GM19239 (cell line): ENCODE measurements around the gene THRSP.
"Not testable (repeated sequence)": the region's sequence is repeated elsewhere in the genome, so short reads cannot be mapped to it uniquely, and the experiment has no call there.

Source experiments
- DNase-seq: peaks from one replicate; pipeline ENCODE4 v3.0.0; 2011; ENCODE audit warnings: low spot score; ENCODE audit not compliant: insufficient read length
- FAIRE-seq: peaks from 2 replicates; lab custom pipeline; 2011; peaks lifted over from hg19 to GRCh38; lab: Jason Lieb, UNC

The THRSP gene

DNA sequence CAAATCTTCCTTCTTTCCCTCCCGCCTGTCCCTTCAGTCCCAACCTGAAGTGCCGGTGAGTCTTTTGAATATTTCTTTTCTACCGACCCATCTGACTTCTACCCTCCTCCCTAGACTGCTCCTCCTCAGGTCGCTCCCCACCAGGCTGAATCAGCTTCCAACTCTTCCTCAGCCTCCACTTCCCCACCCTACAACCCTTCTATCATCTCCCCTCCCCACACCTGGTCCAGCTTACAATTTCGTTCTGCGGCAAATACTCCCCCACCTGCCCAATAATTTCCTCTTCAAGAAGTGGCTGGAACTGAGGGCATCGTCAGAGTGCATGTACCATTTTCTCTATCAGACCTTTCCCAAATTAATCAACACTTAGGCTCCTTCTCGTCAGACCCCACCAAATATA lies 18.5 kb downstream of the THRSP start:
- no peak for FAIRE-seq
- no peak for DNase-seq

DNA sequence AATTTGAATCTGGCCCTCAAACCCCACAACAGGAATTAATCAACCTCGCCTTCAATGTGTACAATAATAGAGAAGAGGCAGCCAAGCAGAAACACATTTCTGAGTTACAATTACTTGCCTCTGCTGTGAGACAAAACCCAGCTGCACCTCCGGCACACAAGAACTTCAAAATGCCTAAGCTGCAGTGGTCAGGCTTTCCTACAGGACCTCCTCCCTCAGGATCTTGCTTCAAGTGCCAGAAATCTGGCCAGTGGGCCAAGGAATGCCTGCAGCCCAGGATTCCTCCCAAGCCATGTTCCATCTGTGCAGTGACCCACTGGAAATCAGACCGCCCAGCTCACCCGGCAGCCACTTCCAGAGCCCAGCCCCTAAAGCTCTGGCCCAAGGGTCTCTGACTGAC lies 19.4 kb downstream of the THRSP start:
- FAIRE-seq (no peak), DNase-seq (no peak)

DNA sequence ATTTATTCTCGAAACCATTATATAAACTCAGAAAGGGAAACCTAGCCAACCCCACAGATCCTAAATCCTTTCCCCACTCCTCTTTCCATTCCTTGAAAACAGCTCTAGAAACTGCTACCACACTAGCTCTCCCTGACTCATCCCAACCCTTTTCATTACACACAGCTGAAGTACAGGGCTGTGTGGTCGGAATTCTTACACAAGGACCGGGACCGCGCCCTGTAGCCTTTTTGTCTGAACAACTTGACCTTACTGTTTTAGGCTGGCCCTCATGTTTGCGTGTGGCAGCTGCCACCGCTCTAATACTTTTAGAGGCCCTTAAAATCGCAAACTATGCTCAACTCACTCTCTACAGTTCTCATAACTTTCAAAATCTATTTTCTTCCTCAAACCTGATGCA lies 20.8 kb downstream of the THRSP start:
- FAIRE-seq, DNase-seq: not testable (repeated sequence)

DNA sequence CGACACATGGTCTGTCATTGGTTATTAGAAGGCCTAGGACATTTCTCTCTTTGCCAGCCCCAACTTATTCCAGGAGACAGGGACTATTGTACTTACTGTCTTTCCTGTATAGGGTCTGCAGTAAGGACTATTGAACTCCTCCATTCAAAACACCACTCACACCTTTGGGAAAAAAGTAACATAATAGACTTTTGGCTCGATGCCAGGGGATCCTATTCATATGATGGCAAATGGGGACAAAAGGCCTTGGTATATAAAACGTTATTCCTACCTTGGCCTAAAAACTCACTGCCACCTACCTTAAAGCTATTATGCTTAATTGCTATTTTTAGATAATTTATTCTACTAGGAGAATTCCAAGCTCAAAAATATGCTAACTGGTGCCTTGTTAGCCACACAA lies 22.3 kb downstream of the THRSP start:
- no peak for DNase-seq
- FAIRE-seq = no peak

DNA sequence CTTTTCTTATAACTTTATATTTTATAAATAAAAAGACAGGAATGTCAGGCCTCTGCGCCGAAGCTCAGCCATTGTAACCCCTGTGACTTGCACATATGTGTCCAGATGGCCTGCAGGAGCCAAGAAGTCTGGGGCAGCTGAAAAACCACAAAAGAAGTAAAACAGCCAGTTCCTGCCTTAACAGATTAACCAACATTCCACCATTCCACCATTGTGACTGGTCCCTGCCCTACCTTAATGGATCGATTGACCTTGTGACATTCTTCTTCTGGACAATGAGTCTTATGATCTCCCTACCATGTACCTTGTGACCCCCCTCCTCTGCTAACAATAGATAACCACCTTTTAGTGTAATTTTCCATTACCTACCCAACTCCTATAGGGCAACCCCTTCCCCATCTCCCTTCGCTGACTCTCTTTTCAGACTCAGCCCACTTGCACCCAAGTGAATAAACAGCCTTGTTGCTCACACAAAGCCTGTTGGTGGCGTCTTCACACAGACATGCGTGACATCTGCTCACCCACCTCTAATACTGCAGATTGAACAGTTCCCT lies 22.9 kb downstream of the THRSP start:
- FAIRE-seq, DNase-seq: not testable (repeated sequence)

DNA sequence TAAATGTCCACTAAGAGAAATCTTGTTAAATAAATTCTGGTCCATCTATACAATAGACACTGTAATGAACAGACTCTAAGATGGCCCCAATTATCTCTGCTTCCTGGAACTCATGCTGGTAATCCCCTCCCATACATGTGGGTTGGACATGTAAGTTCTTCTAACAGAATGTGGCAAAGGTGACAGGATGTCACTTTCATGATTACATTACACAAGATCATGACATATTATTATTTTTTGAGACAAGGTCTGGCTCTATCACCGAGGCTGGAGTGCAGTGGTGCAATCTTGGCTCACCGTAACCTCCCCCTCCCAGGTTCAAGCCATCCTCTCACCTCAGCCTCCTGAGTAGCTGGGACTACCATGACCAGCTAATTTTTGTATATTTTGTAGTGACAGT lies 30.6 kb downstream of the THRSP start:
- FAIRE-seq = no peak

DNA sequence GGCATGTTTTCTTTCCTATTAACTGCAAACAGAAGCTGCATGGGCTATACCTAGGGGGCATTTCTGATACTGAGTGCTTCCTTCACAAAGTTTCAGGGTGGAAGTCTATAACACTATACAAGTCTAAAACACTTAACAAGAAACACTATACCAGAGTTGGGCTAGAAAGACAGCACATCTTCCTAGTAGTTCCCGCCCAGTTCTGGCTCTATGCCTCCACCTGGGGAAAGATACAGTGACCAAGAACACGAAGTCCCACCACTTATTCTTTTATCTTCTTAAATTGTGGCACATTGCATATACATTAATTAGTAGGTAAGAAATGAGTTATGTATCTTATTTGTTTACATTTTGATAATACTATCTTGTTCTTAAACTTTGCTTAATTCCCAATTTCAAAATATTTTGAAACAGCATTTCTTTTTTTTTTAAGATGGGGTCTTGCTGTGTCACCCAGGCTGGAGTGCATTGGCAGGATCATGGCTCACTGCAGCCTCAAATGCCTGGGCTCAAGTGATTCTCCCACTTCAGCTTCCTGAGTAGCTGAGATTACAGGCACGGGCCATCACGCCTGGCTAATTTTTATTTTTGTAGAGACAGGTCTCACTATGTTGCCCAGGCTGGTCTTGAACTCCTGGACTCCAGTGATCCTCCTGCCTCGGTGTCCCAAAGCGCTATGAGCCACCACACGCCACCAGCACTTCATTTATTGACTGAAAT lies 34.2 kb downstream of the THRSP start:
- FAIRE-seq (no peak), DNase-seq (no peak)

More for the DNA sequence above, 30.6 kb downstream of the THRSP start:
- no peak for DNase-seq

DNA sequence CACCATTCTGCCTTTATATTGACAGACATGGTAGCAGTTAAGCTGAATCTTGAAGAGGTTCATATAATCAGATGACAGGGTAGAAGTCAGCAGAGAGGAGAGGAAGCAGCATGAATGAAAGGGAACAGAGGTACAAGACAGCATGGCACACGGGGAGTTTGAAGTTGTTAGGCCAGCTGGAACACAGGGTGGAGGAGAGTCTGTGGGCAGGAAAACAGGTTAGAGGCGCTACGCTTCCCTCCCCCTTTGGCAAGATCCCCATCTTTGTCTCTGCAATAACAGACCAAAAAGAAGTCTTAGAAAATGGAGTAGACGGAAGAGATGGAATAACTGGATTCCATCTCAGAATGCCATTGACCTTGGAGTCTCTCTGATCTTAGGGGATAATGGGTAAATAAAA lies 36.0 kb downstream of the THRSP start:
- DNase-seq = no peak

DNA sequence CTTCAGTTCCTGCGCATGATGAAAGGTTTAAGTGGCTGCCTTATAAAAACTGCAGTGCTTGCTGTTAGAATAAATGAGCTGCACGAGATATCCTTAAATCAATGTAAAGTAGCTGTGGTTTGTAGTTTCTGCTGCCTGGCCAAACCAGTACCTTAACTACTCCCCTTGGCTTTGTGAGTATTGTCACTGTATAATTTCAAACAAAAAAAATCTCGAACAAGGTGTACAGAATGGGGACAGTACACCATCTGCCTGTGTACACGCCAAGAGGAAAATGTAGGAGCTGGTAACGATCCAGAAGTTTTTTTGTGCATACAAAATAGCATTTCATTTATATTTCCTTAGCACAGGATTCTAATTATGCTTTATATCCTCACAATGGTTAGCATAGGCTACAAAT lies 36.6 kb downstream of the THRSP start:
- DNase-seq = no peak
- FAIRE-seq = no peak

More for the DNA sequence above, 36.0 kb downstream of the THRSP start:
- no peak for FAIRE-seq

DNA sequence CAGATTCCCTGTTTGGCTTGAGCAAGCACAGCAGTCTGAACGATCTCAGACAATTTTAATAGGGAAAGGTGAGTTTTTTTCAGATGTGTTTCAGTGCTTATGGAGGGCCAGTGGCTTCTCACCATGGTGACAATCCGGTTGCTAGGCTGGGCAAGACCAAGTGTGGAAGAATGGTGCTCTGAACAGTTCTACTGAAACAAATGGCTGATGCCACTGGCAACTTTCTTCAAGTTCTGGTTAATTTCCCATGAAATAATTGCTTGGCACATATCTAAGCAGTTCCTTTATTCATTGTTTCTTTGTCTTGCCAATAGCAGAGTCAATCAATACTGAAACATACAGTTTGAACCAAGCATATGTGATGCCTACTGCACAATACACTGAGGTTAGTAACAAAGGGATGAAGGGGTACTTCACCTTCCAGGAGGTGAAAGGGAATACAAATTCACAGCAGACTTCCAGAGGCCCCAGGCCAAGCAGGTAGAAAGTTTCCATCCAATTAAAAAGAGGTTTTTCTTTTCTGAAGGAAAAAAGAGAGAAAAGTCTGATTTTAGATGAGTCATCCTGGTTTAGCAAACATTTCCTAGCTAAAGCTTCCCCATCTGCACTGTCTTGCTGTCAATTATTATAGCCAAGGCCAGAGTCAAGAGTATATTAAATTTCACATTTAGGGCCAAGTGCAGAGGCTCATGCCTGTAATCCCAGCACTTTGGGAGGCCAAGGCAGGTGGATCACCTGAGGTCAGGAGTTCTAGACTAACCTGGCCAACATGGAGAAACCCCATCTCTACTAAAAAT lies 37.2 kb downstream of the THRSP start:
- DNase-seq (no peak), FAIRE-seq (no peak)

DNA sequence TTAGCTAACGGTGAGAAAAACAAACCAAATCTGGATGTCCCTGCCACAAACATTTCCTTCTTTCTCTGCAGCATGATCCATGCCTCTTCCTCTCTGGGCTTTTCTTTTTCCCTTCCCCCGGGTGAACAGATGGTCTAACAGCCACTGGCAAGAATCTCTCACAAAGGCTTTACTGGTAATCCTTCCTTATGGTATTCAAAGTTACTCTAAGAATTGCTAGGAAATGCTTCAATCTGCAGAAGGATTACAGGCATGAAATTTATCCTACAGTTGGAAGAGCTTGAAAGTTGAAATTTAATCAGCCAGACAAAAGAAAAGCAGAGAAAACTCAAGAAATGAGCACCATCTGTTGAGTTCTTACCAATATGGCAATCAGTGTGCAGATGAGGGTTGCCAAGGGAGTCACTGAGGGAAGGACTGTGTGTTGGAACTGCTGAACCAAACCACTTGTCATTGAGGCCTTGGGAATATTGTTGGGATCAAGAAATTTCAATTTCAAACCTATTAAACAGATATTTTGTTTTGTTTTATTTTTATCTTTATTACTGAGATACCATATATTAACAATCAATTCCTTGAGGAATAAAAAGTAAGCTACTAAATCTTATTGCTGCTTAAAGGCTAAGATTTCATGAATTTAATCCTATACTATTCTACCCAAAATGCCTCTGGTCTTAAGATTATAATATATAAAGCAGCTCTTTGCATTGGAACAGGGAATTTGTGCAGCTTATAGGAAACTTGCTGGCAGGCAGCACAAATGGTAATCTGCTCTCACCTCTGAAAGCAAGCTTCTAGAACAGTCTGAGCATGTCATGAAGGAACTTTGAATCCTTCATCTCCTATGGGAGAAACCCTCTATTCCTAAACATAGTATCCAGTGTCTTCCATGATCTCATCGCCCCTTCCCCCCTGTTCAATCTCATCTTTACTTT lies 45.7 kb downstream of the THRSP start:
- FAIRE-seq (no peak), DNase-seq (no peak)

DNA sequence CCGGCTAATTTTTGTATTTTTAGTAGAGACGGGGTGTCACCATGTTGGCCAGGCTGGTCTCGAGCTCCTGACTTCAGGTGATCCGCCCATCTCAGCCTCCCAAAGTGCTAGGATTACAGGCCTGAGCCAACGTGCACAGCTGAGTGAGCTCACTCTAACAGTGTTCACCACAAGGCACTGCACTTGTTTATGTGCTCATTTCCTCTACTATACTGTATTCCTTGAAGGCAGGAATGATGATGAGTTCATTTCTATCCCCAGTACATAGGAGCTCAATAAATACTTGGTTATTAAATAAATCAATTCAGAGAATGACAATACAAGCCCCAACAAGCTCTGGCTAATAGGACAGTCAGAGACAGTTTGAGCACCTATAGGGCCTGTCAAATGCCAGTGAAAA lies 46.7 kb downstream of the THRSP start:
- FAIRE-seq = no peak

DNA sequence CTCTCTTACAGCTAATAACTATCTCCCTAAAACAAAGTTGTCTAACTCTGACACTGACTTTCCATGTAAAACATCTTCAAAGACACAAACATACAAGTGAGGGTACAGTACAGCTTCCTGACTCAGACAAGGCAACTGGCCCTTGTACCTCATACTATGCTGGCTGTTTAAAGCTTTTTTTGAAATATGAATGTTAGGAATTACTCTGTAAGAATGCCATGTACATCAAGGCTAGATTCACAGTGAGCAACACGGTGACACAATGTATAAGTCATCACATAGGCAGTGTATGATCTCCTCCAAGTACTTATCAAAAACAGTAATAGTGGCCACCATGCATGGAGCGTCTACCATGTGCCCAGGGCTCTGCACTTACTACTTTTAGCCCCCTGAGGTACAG lies 47.2 kb downstream of the THRSP start:
- DNase-seq = no peak
- FAIRE-seq = no peak

More for the DNA sequence above, 46.7 kb downstream of the THRSP start:
- no peak for DNase-seq

DNA sequence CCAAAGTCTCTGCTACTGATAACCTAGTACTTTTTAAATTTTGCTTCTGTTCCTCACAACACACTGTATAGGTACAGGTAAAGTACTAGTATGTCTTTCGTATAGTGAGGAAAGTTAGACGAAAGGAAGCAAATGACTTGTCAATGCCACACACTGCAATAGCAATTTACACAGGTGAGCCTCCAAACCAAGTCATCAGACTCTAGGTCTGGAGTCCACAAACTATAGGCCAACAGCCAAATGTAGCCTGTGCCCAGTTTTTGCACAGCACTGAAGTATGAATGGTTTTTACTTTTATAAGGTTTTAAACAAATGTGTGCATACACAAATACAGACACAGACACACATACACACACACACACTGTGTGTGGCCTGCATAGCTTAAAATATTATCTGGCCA lies 47.6 kb downstream of the THRSP start:
- DNase-seq (no peak), FAIRE-seq (no peak)

DNA sequence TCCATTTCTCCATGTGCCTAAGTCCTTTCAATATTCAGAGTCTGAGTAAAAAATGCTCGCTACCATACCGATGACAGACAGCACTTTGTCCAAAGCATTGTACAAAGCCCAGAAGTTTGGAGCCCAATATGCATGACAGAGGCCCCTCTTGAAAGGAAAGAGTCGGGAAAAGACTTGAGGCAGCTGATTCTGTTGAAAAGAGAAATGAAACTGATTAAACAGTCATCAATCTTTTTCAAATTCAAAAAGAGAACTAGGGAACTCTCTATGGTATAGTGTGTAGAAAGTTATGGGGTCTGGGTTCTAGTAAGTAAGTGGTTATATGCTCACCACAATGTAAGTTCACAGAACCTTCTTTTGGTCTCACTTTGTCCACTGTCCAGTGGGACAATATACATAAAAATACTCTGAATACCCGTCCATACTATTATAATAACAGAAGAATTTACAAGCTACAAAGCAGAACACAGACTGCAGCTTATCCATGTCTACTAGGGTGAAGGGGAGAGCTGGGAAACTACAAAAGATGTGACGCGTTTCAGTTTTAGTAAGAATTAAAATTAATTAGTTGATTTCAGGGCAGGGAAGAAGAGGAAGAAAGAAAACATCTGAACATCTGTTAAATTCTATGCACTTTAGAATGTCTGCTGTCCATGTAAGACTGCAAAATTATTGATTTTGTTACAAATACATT lies 49.1 kb downstream of the THRSP start:
- DNase-seq (peak; percentile 4), FAIRE-seq (no peak)
